Stomach smooth muscle (tissue), 2 donors: ENCODE data around the gene UGT1A4.

Source experiments
- H3K27ac ChIP-seq: one replicate; pipeline ENCODE4 v1.7.0; 2013; ENCODE audit warnings: mild to moderate bottlenecking, low read length, inconsistent platforms
- H3K27me3 ChIP-seq, 2 donors: one replicate each; pipeline ENCODE4 v1.7.0; 2013; ENCODE audit warnings: low read length in 2 of 2; ENCODE audit not compliant: insufficient read depth in 2 of 2, control insufficient read depth in 1 of 2
- H3K36me3 ChIP-seq, 2 donors: one replicate each; pipeline ENCODE4 v1.7.0; 2013; ENCODE audit warnings: low read length in 2 of 2; ENCODE audit not compliant: control insufficient read depth in 2 of 2, insufficient read depth in 2 of 2
- H3K4me1 ChIP-seq: one replicate; pipeline ENCODE4 v1.7.0; 2013; ENCODE audit warnings: low read length; ENCODE audit not compliant: control insufficient read depth, insufficient read depth
- H3K4me3 ChIP-seq, 2 donors: one replicate each; pipeline ENCODE4 v1.7.0; 2013; ENCODE audit warnings: low read length in 2 of 2
- H3K9ac ChIP-seq, 2 donors: one replicate each; pipeline ENCODE4 v1.7.0; 2013; ENCODE audit warnings: low read length in 2 of 2, mild to moderate bottlenecking in 1 of 2
- H3K9me3 ChIP-seq, 2 donors: one replicate each; pipeline ENCODE4 v1.7.0; 2013; ENCODE audit warnings: low read length in 2 of 2; ENCODE audit not compliant: control insufficient read depth in 2 of 2
- donor health status: healthy.
- donor health status: Pancreatic carcinoma.

Gene UGT1A4

DNA sequence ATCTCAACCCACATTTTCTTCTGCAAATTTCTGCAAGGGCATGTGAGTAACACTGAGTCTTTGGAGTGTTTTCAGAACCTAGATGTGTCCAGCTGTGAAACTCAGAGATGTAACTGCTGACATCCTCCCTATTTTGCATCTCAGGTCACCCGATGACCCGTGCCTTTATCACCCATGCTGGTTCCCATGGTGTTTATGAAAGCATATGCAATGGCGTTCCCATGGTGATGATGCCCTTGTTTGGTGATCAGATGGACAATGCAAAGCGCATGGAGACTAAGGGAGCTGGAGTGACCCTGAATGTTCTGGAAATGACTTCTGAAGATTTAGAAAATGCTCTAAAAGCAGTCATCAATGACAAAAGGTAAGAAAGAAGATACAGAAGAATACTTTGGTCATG lies 49.5 kb downstream of the UGT1A4 start:
- Histone ChIP-seq H3K27me3 (peaks cover 0 to 4% of the 10 kb centered on the region in 2 donors), H3K9me3 (no peaks in the 10 kb centered on the region), H3K4me3 (no peak overlapping the region), H3K4me1 (no peaks in the 10 kb centered on the region), H3K36me3 (no peaks in the 10 kb centered on the region), H3K9ac (no peak overlapping the region), H3K27ac (no peak overlapping the region)

DNA sequence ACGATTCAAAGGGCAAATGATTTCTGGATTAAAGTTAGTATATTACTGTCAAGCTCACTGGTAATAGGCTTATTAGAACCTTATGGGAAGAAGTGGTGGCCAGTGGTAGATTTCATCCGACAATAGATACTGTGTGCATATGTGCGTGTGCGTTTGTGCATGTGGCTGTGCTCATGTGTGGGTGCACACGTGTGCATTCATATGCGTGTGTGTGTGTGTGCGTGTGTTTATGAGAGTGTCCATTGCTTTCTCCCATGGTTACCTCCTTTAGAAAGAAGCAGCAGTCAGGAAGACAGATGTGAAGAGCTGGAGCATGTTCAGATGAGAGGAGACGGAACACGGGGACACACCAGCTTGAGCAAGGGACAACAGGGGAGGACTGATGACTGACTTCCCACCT lies 50.7 kb downstream of the UGT1A4 start:
- H3K4me3 ChIP-seq = no peak overlapping the region
- H3K9me3 ChIP-seq = no peaks in the 10 kb centered on the region
- H3K27ac ChIP-seq = no peak overlapping the region
- H3K4me1 ChIP-seq = no peaks in the 10 kb centered on the region
- H3K9ac ChIP-seq = no peak overlapping the region
- H3K27me3 ChIP-seq = peaks cover 0 to 4% of the 10 kb centered on the region in 2 donors
- H3K36me3 ChIP-seq = no peaks in the 10 kb centered on the region

DNA sequence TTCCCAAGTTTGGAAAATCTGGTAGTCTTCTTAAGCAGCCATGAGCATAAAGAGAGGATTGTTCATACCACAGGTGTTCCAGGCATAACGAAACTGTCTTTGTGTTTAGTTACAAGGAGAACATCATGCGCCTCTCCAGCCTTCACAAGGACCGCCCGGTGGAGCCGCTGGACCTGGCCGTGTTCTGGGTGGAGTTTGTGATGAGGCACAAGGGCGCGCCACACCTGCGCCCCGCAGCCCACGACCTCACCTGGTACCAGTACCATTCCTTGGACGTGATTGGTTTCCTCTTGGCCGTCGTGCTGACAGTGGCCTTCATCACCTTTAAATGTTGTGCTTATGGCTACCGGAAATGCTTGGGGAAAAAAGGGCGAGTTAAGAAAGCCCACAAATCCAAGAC lies 53.6 kb downstream of the UGT1A4 start:
- no peak overlapping the region for H3K27ac ChIP-seq
- H3K4me1 ChIP-seq = no peaks in the 10 kb centered on the region
- no peak overlapping the region for H3K4me3 ChIP-seq
- H3K9me3 ChIP-seq = peaks cover 2 to 8% of the 10 kb centered on the region in 2 donors
- no peak overlapping the region for H3K9ac ChIP-seq
- H3K27me3 ChIP-seq = peaks cover 0 to 4% of the 10 kb centered on the region in 2 donors
- no peaks in the 10 kb centered on the region for H3K36me3 ChIP-seq

DNA sequence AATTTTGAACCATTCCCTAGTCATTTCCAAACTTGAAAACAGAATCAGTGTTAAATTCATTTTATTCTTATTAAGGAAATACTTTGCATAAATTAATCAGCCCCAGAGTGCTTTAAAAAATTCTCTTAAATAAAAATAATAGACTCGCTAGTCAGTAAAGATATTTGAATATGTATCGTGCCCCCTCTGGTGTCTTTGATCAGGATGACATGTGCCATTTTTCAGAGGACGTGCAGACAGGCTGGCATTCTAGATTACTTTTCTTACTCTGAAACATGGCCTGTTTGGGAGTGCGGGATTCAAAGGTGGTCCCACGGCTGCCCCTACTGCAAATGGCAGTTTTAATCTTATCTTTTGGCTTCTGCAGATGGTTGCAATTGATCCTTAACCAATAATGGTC lies 54.0 kb downstream of the UGT1A4 start:
- Histone ChIP-seq H3K4me1 (no peaks in the 10 kb centered on the region), H3K27me3 (peaks cover 0 to 5% of the 10 kb centered on the region in 2 donors), H3K9ac (no peak overlapping the region), H3K27ac (no peak overlapping the region), H3K36me3 (no peaks in the 10 kb centered on the region), H3K9me3 (peaks cover 2 to 9% of the 10 kb centered on the region in 2 donors), H3K4me3 (no peak overlapping the region)

DNA sequence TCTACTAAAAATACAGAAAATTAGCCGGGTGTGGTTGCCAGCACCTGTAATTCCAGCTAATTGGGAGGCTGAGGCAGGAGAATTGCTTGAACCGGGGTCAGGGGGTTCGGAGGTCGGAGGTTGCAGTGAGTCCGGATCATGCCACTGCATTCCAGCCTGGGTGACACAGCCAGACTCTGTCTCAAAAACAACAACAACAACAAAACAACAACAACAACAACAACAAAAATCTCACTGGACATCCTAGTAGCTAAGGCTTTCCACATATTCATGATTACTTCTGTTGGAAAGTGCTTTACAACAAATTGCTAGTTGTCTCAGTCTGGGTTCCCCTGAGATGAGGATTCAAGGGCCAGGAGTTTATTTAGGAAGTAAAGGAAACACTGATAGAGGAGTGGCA lies 55.3 kb downstream of the UGT1A4 start:
- no peak overlapping the region for H3K4me3 ChIP-seq
- no peaks in the 10 kb centered on the region for H3K4me1 ChIP-seq
- H3K36me3 ChIP-seq = no peaks in the 10 kb centered on the region
- peaks cover 4 to 15% of the 10 kb centered on the region in 2 donors for H3K9me3 ChIP-seq
- no peak overlapping the region for H3K27ac ChIP-seq
- H3K9ac ChIP-seq = no peak overlapping the region
- H3K27me3 ChIP-seq = peaks cover 0 to 5% of the 10 kb centered on the region in 2 donors

DNA sequence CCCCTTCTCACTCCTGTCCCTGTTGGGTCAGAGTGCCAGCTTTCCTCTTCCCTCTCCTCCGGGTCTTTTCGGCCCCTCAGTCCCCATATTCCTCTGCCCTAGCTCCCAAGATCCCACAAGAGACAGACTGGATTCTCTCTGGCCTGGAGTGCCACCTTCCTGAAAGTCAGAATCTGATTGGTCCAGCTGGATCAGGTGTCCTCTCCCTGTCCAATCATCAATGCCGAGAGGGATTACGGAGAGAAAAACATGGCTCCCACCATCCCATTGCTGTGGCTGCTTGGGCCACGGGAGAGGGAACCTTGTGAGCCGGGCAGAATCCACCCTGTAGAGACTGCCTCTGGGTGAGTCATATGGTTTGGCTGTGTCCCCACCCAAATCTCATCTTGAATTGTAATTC lies 56.9 kb downstream of the UGT1A4 start:
- Histone ChIP-seq H3K4me3 (no peak overlapping the region), H3K9ac (no peak overlapping the region), H3K9me3 (peaks cover 6 to 17% of the 10 kb centered on the region in 2 donors), H3K36me3 (no peaks in the 10 kb centered on the region), H3K4me1 (no peaks in the 10 kb centered on the region), H3K27ac (no peak overlapping the region), H3K27me3 (peaks cover 0 to 3% of the 10 kb centered on the region in 2 donors)

DNA sequence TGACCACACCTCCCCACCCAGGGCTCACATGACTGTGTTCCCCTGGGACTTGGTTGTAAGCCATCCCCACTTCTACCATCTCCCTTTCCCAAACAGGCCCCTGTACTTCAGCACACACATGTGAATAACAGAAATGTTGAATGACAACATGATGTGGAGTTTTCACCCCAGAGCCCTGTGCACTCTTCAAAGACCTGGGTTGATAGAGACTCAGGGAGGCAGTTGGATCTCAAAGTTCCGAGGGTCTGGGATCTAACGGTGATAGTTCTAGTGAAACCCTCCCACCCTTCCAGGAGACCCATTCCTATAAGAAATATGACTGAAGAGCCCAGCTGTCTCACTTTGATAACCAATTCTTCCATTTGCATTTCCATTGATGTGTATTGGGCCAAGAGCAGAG lies 59.5 kb downstream of the UGT1A4 start, which contains the start of gene MROH2A:
TSS of gene MROH2A (plus strand) at position 301 of the 400 bp plus-strand sequence. CDS start 1,029 bp downstream, outside the sequence.
- no peak within 1 kb of the TSS for H3K27ac ChIP-seq
- peaks cover 0 to 3% of the 10 kb centered on the region in 2 donors for H3K27me3 ChIP-seq
- no peak within 1 kb of the TSS for H3K4me3 ChIP-seq
- H3K36me3 ChIP-seq = no peaks in the 10 kb centered on the region
- no peak within 1 kb of the TSS for H3K9ac ChIP-seq
- no peaks in the 10 kb centered on the region for H3K4me1 ChIP-seq
- peaks cover 6 to 17% of the 10 kb centered on the region in 2 donors for H3K9me3 ChIP-seq

DNA sequence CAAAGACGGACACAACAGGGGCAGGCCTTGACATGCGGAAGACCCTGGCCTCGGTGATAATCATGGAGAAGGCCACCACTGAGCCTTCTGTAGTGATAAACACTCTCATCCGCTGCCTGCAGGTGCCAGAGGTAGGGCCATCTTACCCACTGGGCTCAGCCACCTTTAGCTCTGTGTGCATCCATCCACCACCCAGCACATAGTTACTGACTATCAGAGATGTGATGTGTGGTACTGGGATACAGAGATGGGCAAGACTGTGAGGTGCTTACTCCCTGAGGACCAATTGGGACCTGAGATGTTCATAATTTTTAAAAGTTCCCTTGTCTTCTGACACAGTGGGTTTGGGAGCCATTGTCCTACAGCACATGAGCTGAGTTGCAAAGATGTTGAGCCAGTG lies 61.2 kb downstream of the UGT1A4 start:
- H3K27ac ChIP-seq = no peak overlapping the region
- H3K27me3 ChIP-seq = peaks cover 0 to 3% of the 10 kb centered on the region in 2 donors
- peaks cover 6 to 17% of the 10 kb centered on the region in 2 donors for H3K9me3 ChIP-seq
- H3K4me1 ChIP-seq = no peaks in the 10 kb centered on the region
- H3K9ac ChIP-seq = no peak overlapping the region
- H3K4me3 ChIP-seq = no peak overlapping the region
- no peaks in the 10 kb centered on the region for H3K36me3 ChIP-seq

DNA sequence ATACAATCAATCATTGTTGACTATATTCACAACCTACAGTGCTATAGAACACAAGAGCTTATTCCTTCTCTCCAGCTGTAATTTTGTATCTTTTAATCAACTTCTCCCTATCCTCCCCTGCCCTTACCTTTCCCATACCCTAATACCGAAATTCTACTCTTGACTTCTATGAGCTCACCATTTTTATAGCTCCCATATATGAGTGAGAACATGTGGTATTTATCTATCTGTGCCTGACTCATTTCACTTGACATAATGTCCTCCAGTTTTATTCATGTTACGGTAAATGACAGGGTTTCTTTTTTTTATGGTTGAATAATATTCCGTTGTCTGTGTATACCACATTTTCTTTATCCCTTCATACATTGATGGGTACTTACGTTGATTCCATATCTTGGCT lies 62.2 kb downstream of the UGT1A4 start:
- Histone ChIP-seq H3K27ac (no peak overlapping the region), H3K27me3 (peaks cover 0 to 4% of the 10 kb centered on the region in 2 donors), H3K9me3 (peaks cover 6 to 13% of the 10 kb centered on the region in 2 donors), H3K36me3 (no peaks in the 10 kb centered on the region), H3K4me3 (no peak overlapping the region), H3K9ac (no peak overlapping the region), H3K4me1 (no peaks in the 10 kb centered on the region)

DNA sequence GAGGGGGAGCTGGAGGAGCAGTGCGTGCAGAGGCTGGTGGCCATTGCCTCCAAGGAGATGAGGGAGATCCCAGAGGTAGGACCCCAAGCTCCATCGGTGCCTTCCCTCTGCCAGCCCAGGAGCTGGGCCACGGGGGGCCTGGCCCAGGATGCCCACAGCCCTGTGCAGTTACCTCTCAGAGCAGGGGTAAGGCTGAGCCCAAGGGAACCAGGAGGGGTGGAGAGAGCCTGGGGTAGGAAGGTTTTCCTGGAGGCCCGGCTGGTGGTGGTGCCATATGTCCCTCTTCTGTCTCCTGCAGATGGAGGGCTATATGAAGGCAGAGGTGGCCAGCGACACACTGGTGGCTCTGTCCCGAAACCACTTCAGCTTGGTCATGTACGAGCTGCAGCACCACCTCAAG lies 71.0 kb downstream of the UGT1A4 start:
- H3K9me3 ChIP-seq = peaks cover 0 to 2% of the 10 kb centered on the region in 2 donors
- H3K4me1 ChIP-seq = no peaks in the 10 kb centered on the region
- no peak overlapping the region for H3K4me3 ChIP-seq
- H3K27me3 ChIP-seq = peaks cover 0 to 5% of the 10 kb centered on the region in 2 donors
- H3K9ac ChIP-seq = no peak overlapping the region
- no peaks in the 10 kb centered on the region for H3K36me3 ChIP-seq
- H3K27ac ChIP-seq = no peak overlapping the region

DNA sequence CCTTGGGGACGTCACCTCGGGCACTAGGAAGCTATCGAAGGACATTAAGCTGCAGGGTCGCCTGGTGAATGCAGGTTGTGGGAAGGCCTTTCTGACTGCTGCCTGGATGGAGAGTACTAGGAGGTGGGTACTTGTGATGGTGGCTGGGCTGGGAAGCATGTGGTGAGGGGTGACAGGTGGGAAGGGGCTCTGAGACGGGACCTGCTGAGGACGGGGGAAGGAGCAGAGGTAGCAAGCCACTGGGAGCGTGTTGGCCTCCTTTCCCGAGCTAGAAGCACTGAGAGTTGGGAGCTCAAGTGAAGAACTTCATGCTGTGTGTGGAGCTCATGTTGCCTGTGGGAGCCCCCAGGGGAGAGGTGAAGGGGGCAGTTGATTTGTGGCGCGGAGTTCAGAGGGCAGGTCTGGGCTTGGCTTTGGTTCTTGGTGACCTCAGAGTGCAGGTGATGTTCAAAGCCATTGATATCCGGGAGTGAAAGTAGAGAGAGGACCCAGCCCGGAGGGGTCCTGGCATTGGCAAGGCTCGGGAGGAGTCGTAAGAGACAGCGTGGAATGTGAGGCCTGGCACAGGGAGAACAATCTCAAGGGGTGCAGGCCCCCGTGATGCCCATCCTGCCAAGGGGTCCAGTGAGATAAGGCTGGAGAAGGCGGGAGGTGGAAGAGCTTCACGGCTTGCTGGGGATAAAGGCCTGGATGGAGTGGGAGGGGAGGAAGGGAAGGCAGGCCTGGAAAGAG lies 72.8 kb downstream of the UGT1A4 start:
- Histone ChIP-seq H3K4me1 (no peaks in the 10 kb centered on the region), H3K27me3 (peaks cover 0 to 2% of the 10 kb centered on the region in 2 donors), H3K27ac (no peak overlapping the region), H3K9ac (no peak overlapping the region), H3K36me3 (no peaks in the 10 kb centered on the region), H3K4me3 (no peak overlapping the region), H3K9me3 (no peaks in the 10 kb centered on the region)
